Measurements from ENCODE around the gene CNTNAP2.

The CNTNAP2 gene

GRCh38 chr7:148397551-148397950 is 2280.9 kb downstream of the CNTNAP2 start:
- Histone ChIP-seq H3K27ac (no peak overlapping the region), H3K9me3 (no peaks in the 10 kb centered on the region), H3K36me3 (no peaks in the 10 kb centered on the region), H3K9ac (no peak overlapping the region), H3K4me3 (no peak overlapping the region), H3K4me2 (no peak overlapping the region), H3K4me1 (no peaks in the 10 kb centered on the region), H4K20me1 (no peaks in the 10 kb centered on the region), H3K27me3 (no peaks in the 10 kb centered on the region)
- TF ChIP-seq Cebpa-rat (IDR thresholded peaks at IDR 0.05), result no peak

DNA sequence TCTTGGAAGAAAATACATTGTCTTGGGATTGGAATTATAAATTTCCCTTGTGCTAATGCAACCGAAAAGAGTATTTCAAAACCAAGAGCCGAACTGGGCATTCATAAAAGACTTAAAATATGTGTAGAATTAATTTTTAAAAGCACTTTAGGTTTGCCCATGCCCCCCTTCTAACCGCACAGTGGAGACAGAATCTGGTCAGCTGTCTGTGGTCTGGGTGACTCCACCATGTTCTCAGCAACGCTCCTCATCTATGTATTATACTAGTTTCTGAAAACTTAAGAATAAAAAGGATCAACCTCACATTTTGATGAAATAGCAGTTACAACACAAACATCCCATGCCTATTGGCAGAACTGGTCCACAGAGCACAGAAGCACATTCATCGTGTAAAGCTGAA is 2281.4 kb downstream of the CNTNAP2 start:
- Histone ChIP-seq H4K20me1 (no peaks in the 10 kb centered on the region), H3K4me1 (no peaks in the 10 kb centered on the region), H3K4me3 (no peak overlapping the region), H3K9ac (no peak overlapping the region), H3K9me3 (no peaks in the 10 kb centered on the region), H3K4me2 (no peak overlapping the region), H3K27ac (no peak overlapping the region), H3K27me3 (no peaks in the 10 kb centered on the region), H3K36me3 (no peaks in the 10 kb centered on the region)
- TF ChIP-seq Cebpa-rat (IDR thresholded peaks at IDR 0.05), result no peak

- Histone ChIP-seq H3K4me1 (no peaks in the 10 kb centered on the region), H3K27ac (no peak overlapping the region), H3K9me3 (no peaks in the 10 kb centered on the region), H4K20me1 (no peaks in the 10 kb centered on the region), H3K4me3 (no peak overlapping the region), H3K27me3 (no peaks in the 10 kb centered on the region), H3K36me3 (no peaks in the 10 kb centered on the region), H3K4me2 (no peak overlapping the region), H3K9ac (no peak overlapping the region)
- no peak for TF ChIP-seq Cebpa-rat (IDR thresholded peaks at IDR 0.05)
Measured at GRCh38 chr7:148398844-148399365, 2282.3 kb downstream of the CNTNAP2 start.

DNA sequence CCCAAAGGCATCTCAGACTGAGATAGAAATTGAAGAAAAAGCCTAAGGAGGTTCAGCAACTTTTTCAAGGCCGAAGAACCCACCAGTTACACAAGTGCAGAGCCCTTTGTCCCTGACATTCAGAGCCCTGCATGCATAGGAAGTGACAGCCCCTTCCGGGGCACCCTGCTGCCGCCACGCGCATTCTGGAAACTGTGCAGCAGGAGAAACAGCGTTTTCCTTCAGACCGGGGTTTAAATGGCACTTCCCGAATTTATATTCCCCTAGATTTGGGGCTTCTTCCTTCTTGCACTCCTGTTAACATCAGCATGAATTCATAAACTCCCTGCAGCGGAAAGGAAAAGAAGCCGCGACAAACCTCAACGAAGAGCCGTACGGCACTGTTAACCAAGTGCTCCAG is 2283.5 kb downstream of the CNTNAP2 start:
- no peak overlapping the region for H3K27ac ChIP-seq
- no peak overlapping the region for H3K9ac ChIP-seq
- TF ChIP-seq Cebpa-rat (IDR thresholded peaks at IDR 0.05), result no peak
- H4K20me1 ChIP-seq, result no peaks in the 10 kb centered on the region
- no peak overlapping the region for H3K4me2 ChIP-seq
- H3K4me1 ChIP-seq, result no peaks in the 10 kb centered on the region
- no peaks in the 10 kb centered on the region for H3K9me3 ChIP-seq
- no peak overlapping the region for H3K4me3 ChIP-seq
- no peaks in the 10 kb centered on the region for H3K27me3 ChIP-seq
- no peaks in the 10 kb centered on the region for H3K36me3 ChIP-seq

DNA sequence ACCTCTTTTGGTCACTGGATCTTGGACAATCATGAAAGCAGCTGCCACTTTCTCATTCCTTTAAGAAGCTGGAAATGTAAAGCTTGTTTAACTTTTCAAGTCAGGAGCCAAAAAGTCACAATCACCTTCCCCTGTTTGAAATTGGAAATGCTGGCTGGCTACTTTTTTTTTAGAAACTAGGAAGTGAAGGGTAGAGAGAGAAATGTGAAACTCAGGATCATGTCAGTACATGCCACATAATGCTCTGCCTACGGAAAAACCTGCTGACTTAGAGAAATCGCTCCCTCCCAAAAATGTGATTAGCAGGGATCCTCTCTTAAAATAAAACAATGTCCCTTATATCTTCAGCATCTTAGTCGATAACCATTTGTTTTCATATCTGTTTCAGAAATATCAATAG is 2285.6 kb downstream of the CNTNAP2 start:
- Histone ChIP-seq H3K36me3 (no peaks in the 10 kb centered on the region), H4K20me1 (no peaks in the 10 kb centered on the region), H3K4me1 (no peaks in the 10 kb centered on the region), H3K9ac (no peak overlapping the region), H3K27ac (no peak overlapping the region), H3K4me2 (no peak overlapping the region), H3K4me3 (no peak overlapping the region), H3K9me3 (no peaks in the 10 kb centered on the region), H3K27me3 (no peaks in the 10 kb centered on the region)
- no peak for TF ChIP-seq Cebpa-rat (IDR thresholded peaks at IDR 0.05)

DNA sequence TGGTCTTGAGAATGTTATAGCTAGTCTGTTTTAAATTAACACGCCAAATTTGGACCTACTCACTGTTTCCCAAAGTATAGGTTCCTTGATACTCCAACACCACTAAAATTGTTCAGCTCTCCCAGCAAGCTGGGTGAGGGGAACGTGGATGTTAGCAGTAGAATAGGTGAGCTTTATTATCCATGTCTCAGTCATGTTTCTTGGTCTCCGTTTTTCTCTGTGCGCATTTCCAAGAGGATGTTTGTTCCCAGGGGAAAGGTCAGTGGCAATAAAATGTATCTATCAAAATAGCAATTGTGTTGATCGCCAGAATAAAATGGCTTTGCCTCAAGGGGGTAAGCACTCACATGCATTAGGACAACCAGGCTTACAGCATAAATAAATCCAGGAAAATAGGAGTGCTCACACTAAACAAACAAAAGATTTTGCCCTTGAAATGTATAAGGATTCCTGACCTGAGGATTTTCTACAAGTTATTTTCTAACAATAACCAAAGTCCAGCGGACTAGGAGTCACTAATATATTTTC is 2286.9 kb downstream of the CNTNAP2 start:
- H3K4me3 ChIP-seq, result no peak overlapping the region
- no peaks in the 10 kb centered on the region for H3K27me3 ChIP-seq
- no peaks in the 10 kb centered on the region for H3K9me3 ChIP-seq
- H3K9ac ChIP-seq, result no peak overlapping the region
- no peak overlapping the region for H3K4me2 ChIP-seq
- no peaks in the 10 kb centered on the region for H3K36me3 ChIP-seq
- TF ChIP-seq Cebpa-rat (IDR thresholded peaks at IDR 0.05), result no peak
- H3K4me1 ChIP-seq, result no peaks in the 10 kb centered on the region
- no peaks in the 10 kb centered on the region for H4K20me1 ChIP-seq
- H3K27ac ChIP-seq, result no peak overlapping the region

DNA sequence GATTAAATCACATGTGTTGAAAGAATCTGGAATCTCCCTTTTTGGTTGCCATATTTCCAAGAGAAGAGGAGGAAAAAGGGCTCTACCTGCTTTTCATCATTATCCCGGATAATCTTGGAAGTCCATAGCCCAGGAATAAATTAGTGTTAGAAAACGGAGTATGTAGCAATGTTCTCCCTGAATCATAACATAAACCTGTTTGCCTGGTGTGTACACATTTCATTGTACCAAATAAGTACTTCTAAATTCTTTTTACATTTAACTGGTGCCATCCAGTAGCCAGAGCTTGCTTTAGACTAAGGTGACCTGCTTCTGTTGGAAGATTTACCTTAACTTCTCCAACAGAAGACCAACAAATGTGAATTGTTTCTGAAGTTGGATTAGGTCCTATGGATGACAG is 2291.7 kb downstream of the CNTNAP2 start:
- Histone ChIP-seq H4K20me1 (no peaks in the 10 kb centered on the region), H3K4me1 (no peaks in the 10 kb centered on the region), H3K9me3 (no peaks in the 10 kb centered on the region), H3K36me3 (no peaks in the 10 kb centered on the region), H3K27ac (no peak overlapping the region), H3K9ac (no peak overlapping the region), H3K4me2 (no peak overlapping the region), H3K27me3 (no peaks in the 10 kb centered on the region), H3K4me3 (no peak overlapping the region)
- TF ChIP-seq Cebpa-rat (IDR thresholded peaks at IDR 0.05), result no peak

GRCh38 chr7:148410905-148411304 is 2294.3 kb downstream of the CNTNAP2 start:
- TF ChIP-seq Cebpa-rat (IDR thresholded peaks at IDR 0.05), result no peak
- H3K27ac ChIP-seq, result no peak overlapping the region
- H3K9me3 ChIP-seq, result no peaks in the 10 kb centered on the region
- no peak overlapping the region for H3K4me3 ChIP-seq
- H3K36me3 ChIP-seq, result no peaks in the 10 kb centered on the region
- H3K4me1 ChIP-seq, result no peaks in the 10 kb centered on the region
- H3K27me3 ChIP-seq, result no peaks in the 10 kb centered on the region
- no peak overlapping the region for H3K4me2 ChIP-seq
- no peak overlapping the region for H3K9ac ChIP-seq
- no peaks in the 10 kb centered on the region for H4K20me1 ChIP-seq

GRCh38 chr7:148412691-148413090 is 2296.1 kb downstream of the CNTNAP2 start:
- Histone ChIP-seq H3K4me1 (no peaks in the 10 kb centered on the region), H4K20me1 (no peaks in the 10 kb centered on the region), H3K9me3 (no peaks in the 10 kb centered on the region), H3K27me3 (no peaks in the 10 kb centered on the region), H3K36me3 (no peaks in the 10 kb centered on the region), H3K27ac (no peak overlapping the region), H3K4me3 (no peak overlapping the region), H3K4me2 (no peak overlapping the region), H3K9ac (no peak overlapping the region)
- TF ChIP-seq Cebpa-rat (IDR thresholded peaks at IDR 0.05), result no peak

DNA sequence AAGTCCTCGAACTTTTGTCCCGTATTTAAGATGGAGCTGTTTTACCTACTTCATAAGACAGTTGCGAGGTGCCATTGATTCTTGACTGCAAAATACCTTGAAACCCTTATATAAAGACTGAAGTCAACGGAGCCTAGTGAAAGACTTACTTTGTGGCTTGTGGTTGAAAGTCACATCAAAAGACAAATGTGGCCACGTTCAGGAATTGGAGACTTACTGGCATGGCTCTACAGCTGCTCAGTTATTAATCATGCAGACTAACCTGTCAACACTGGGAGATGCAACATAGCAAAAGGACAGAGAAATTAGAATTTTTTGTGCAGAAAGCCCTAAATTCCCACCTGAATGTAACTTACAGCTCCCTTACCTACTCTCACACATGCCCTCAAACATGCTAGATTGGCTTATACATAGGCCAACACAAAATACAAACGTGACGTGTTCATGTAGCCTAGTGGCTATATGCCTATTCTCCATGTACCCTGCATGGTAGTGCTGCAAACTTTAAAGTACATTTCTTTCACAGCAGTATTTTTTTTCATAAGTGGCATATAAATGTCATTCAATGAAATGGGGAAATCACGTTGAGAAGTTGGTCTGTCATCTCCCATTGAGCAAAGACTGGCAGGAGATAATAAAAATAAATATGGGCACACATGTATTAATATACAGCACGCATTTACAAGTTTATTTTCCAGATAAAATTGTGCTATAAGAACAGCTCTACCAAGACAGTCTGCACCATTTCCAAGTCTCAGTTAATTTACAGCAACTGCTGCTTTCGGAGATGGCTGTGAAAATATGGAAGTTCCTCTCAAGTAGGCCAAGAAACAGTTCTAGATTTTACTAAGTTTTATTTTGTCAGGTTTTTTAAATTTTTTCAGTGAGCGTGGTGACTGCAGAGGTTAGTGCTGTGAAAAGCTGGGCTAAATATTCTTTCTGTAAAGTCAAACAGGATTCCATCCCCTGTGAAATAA is 2303.5 kb downstream of the CNTNAP2 start:
- H3K9ac ChIP-seq, result no peak overlapping the region
- no peaks in the 10 kb centered on the region for H4K20me1 ChIP-seq
- no peak for TF ChIP-seq Cebpa-rat (IDR thresholded peaks at IDR 0.05)
- H3K27ac ChIP-seq, result no peak overlapping the region
- H3K4me1 ChIP-seq, result peaks cover 11% of the 10 kb centered on the region; the same call in 1 of the 2 replicates
- H3K27me3 ChIP-seq, result no peaks in the 10 kb centered on the region
- no peak overlapping the region for H3K4me3 ChIP-seq
- H3K9me3 ChIP-seq, result peaks cover 7% of the 10 kb centered on the region; the same call in 1 of the 2 replicates
- no peak overlapping the region for H3K4me2 ChIP-seq
- H3K36me3 ChIP-seq, result no peaks in the 10 kb centered on the region
